ENCODE measurements around the gene GOLGA3.
"Not testable (repeated sequence)": the region's sequence is repeated elsewhere in the genome, so short reads cannot be mapped to it uniquely, and the experiment has no call there.

GOLGA3 gene

DNA sequence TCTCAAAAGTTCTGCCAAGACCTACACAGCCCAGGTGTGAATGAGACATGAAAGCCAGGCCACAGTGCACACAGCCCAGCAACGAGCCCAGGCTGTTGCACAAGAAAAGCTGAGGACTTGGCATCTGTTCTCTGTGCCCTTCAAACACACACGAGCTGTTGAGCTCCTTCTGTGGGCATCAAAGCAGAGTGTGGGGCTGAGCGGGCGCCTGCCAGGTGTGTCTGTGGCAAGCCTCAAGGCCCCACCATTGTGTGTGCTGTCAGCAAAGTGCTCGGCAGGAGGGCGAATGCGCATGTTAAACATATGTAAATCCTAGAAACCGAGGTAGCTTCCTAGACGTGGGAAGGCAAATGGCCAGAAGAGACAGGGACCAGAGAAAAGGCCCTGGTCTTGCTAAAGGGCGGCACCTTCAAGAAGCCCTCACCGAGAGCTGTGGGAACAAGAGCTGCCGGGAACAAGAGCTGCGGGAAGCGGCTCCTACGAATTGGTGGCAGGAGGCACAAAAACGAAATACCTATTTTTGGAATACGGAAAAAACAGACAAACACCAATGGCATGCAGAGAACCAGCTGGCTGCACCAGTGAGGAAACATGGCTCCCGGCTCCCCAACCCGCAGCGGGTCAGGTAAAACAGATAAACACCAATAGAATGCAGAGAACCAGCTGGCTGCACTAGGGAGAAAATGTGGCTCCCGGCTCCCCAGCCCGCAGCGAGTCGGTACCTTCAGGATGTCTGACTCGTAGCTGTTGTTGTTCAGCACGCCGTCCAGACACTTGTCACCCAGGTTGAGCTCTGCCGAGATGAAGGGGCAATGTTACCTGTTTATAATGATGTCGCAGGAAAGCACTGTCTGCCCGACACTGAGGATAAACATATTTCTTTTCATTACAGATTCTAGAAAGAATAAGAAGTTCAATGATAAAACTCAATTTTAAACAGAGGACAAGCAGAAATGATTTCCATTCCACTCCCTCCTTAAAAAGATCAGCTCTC lies 19.0 kb upstream of the GOLGA3 start:
- no peak for DNase-seq (ENCODE audit: low spot score)

DNA sequence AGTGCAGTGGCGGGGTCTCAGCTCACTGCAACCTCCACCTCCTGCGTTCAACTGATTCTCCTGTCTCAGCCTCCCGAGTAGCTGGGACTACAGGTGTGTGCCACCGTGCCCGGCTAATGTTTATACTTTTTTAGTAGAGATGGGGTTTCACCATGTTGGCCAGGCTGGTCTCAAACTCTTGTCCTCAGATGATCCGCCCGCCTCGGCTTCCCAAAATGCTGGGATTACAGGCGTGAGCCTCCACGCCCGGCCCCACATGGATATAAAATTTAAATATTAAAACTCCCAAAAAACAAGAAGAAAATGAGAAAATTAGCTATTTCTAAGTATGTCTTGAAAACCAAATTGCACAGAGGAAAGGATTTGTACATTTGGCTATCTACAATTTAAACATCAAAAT lies 16.0 kb upstream of the GOLGA3 start:
- not testable (repeated sequence) for DNase-seq (ENCODE audit: low spot score)

DNA sequence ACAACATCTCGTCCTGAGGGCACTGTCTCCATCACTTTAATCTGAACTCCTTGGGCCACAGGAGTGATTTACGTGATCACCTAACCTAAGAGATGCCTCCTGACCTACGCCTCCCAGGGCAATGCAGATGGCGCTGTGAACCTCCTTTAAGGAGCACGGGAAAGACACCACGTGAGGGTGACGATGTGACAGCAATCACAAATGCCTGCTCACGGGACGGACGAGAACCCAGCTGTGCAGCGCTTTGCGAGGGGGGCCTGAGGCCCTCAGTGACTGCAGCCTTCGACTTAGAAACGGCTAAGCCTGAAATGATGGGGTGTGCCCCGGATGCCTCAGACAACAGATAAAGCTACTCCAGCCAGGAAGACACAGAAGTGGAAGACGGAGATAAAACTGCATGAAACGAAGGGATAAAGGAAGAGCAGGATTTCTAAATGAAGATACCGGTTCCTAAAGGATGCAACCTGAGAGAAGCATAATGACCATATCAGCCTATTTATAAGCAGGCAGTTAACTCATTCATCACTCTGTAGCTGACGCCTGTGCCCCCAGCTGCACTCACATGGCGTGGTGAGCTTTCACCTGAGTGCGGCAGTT lies 13.9 kb upstream of the GOLGA3 start:
- no peak for DNase-seq (ENCODE audit: low spot score)

DNA sequence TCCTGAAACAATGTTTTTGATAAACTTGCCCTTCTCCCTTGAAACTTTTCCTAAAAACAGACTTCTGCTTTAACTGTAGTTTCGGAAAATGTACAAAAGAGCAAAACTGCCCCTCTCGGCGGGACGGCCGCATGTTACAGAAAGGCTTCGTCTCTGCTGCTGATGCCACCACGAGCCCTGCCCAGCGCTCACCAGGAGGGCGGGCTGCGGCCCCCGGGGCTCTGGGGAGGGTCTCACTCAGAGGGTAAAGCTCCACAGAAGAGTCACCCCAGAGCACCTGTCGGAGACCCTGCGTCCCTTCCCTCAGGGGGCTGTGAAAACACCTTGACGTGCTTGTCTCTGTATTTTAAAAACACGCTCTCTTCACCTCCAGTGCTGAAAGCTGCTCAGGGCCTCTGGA lies 12.5 kb upstream of the GOLGA3 start:
- no peak for DNase-seq (ENCODE audit: low spot score)

DNA sequence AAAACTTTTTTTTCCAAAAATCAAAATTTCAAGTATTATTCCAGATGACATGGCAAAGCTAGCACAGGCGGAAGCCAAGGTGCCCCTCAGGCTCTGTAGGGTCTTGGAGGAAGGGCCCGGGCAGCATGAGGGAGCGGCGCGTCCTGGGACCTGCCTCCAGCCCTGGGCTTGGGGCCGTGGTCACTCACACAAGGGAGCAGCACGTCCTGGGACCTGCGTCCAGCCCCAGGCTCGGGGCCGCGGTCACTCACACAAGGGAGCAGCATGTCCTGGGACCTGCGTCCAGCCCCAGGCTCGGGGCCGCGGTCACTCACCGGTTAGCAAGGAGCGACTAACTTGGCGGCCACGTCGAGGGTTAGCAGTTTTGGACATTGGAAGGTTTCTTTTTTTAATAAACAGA lies 11.9 kb upstream of the GOLGA3 start:
- DNase-seq (ENCODE audit: low spot score): no peak

DNA sequence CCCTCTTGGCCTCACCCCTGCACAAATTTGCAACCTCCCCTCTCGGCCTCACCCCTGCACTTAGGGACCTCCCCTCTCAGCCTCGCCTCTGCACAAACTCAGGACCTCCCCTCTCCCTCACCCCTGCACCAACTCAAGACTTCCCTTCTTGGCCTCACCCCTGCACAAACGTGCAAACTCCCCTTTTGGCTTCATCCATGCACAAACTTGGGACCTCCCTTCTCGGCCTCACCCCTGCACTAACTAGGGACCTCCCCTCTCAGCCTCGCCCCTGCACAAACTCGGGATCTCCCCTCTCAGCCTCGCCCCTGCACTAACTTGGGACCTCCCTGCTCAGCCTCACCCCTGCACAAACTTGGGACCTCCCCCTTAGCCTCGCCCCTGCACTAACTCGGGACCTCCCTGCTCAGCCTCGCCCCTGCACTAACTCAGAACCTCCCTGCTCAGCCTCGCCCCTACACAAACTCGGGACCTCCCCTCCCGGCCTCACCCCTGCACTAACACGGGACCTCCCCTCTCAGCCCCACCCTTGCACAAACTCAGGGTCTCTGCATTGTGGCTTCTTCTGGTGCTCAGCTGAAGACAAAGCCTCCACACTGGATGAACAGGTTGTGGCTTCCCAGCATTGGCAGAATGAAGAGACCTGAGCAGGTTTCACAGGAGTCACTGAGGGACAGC lies 11.0 kb upstream of the GOLGA3 start:
- DNase-seq (ENCODE audit: low spot score): no peak

DNA sequence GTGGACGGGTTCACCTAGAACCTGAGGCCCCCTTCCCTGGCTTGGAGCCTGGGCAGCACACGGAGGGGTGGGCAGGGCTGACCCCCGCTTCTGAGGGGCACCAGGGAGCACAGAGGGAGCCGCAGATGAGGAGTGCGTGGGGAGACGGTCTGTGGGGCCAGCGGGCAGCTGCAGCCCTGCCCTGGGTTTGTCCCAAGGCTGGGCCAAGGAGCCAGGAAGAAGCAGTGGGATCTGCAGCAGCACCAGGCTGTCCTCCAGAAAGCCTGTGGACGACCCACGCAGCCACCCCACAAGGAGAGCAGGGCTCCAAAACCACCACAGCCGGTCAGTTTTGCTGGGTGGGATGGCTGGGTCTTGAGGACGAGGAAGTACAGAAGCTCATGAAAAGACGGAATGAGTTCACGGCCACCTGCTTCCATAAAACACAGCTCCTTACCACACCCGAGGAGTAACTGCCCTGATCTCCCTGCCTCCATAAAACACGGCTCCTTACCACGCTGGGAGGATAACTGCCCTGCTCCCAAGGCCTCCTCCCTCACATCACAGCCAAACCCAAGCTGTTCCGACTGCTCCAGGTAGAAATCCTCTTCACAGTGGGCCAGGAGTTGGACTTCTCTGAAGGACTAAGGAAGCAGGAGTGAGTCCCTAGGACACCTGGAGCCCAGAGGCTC lies 9.9 kb upstream of the GOLGA3 start:
- no peak for DNase-seq (ENCODE audit: low spot score)

DNA sequence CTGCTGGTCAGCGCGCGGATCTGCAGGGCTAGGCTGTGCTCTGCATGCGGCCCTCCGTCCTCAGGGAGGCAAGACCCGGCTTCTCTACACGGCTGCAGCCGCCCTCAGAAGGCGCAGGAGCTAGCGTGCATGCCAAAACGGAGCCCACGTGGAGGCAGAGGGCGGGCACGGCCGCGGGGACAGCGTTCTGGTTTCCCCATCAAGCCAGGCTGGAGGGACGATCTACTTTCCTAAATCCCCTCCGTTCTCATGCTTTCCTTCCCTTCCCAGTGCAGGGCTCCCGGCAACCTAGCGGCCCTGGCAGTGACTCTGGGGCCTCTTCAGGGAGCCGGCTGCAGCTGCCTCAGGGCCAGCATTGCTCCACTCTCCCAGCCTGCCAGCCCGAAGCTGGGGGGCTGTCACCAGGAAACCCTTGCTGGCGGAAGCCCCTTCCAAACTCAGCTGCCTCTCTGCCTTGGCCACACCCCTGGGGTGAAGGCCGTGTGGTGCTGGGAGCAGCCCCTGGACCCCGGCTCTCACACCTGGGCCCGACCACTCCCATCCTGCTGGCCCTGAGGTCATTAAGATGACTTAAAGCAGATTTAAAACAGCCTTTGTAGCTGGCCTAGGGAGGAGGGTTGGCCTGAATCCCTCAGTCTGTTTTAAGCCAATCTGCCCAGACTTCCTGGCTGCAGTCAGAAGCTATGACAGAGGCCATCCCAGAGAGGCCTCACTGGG lies 9.2 kb upstream of the GOLGA3 start:
- no peak for DNase-seq (ENCODE audit: low spot score)

DNA sequence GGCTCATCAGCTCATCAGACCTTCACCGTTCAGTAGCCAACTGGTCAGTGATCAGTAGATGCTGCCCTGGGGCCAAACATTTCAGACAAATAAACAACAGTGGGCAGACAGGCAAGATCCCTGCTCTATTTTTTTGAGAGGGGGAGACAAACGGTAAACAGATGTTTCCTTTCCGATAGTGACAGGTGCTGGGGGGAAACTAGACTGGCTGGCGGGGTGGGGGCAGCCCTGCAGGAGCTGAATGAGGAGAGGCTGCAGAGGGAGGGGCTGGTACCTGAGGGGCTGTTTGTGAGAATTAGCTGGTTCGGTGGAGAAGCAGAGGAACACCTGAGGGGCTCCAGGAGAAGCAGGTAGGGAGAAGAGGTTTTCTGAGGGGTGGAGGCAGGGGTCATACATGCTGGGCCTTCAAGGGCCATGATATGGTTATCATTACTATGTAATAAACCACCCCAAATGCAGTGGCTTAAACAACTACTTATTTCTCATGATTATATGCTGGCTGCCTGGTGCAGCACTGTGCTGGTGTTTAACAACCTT lies 8.2 kb upstream of the GOLGA3 start:
- no peak for DNase-seq (ENCODE audit: low spot score)

DNA sequence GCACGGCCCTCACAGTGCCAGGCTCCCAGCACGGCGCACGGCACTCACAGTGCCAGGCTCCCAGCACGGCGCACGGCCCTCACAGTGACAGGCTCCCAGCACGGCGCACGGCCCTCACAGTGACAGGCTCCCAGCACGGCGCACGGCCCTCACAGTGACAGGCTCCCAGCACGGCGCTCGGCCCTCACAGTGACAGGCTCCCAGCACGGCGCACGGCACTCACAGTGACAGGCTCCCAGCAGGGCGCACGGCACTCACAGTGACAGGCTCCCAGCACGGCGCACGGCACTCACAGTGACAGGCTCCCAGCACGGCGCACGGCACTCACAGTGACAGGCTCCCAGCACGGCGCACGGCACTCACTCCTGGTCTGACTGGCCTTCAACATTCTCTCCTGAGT lies 7.6 kb upstream of the GOLGA3 start:
- DNase-seq (ENCODE audit: low spot score): not testable (repeated sequence)

DNA sequence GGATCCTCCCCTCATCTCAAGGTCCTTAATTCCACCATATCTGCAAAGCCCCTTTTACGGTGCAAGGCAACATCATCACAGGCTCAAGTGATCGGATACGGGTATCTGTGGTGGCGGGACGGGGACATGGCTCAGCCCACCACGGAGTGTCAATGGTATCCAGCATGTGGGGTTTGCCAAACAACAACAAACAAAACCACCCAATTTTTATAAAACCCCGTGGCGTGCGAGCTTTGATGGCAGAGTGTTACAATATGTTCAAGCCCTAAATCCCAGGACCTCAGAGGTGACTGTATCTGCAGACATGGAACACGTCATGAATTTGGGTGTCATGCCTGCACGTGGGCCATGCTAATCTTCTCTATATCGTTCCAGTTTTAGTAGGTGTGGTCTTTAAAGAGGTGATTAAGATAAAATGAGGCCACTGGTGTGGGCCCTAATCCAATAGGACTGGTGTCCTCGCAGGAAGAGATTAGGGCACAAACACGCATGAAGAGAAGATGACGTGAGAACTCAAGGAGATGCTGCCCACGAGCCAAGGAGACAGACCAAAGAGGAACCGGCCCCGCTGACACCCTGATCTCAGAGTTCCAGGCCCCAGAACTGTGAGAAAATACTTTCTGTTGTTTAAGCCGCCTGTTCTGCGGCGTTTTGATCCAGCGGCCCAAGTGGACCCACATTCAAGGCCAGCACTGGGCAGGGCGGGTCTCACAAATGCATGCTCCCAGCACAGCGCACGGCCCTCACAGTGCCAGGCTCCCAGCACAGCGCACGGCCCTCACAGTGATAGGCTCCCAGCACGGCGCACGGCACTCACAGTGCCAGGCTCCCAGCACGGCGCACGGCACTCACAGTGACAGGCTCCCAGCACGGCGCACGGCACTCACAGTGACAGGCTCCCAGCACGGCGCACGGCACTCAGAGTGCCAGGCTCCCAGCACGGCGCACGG lies 6.7 kb upstream of the GOLGA3 start:
- no peak for DNase-seq (ENCODE audit: low spot score)

DNA sequence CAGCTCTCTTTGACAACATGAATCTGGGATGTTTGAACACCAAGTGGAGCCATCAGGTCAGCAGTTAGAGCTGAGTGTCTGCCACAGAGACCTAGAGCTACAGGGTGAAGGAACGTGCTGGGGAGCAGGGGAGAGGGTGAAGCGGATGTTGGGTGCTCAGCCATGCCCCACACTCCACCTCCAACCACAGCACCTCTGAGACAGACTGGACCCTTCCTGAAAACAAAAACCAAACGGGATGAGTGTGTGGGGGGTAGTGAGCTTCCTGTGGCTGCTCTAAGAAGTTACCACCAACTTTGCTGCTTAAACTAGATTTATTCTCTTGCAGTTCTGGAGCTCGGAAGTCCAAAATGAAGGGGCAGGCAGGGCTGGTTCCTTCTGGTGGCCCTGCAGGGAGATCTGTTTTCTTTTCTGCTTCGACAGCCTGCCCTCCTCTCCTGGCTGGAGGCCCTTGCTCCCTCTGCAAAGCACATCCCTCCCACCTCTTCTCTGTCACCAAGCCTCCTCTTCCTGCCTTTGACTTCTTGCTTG lies 5.6 kb upstream of the GOLGA3 start:
- DNase-seq (ENCODE audit: low spot score): no peak

DNA sequence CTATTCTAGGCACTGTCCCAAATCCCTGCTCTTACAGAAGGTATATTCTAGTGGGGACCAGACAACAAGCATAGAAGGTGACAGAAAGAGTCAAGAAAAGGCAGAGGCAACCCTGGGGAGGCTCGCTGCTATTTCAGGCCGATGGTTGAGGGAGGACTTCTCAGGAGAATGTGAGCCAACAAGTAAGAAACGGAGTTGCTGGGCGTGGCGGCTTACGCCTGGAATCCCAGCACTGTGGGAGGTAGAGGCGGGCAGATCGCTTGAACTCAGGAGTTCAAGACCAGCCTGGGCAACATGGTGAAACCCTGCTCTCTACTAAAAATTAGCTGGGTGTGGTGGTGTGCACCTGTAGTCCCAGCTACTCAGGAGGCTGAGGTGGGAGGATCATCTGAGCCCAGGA lies 4.7 kb upstream of the GOLGA3 start:
- DNase-seq (ENCODE audit: low spot score): no peak

DNA sequence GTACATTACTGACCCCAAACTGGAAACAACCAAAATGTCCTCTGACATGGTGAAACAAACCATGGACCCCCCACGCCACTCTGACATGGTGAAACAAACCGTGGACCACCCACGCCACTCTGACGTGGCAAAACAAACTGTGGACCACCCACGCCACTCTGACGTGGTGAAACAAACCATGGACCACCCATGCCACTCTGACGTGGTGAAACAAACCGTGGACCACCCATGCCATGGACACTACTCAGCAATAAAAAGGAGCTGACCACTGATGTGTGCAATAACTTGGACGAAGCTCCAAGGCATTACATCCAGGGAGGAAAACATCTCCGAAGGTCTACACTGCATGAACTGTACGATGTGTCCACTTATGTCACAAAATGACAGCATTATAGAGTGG lies 3.1 kb upstream of the GOLGA3 start:
- DNase-seq (ENCODE audit: low spot score): no peak

DNA sequence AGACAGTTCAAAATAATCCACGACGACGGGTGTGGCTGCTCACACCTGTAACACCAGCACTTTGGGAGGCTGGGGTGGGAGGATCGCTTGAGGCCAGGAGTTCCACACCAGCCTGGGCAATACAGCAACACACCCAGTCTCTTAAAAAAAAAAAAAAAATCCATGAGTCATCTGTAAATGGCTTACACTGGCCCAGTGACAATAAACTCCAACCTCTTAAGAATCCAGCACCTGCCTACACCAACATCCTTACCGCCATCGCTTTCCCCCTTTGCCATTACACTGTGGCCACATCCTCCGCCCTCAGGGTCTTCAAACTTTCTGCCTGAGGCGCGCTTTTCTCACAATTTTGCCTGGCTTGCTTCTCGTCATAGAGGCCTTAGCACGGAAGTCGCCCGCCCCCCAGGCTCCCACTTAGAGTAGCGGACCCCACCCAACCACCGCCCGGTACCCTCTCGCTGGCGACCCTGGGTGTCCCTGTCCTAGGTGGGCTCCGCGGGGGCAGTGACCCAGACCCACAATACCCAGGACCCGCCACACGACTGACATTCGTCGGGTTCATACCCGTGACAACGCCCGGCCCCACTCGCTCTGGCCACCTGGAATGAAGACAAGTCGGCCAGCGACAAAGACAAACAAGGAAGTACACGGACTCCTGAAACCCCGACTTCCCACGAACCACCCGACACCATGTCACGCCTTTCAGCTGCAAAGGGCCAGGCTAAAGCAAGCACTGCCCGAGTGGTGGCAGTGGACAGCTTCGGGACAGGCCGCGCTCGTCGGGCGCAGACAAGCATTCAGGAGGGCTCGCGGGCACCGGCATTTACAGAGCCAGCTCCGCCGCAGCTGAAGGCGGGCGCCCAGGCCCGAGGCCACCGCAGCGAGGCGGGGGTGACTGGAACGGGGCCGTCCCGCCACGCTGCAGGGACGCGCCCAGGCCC lies 636 bp downstream of the GOLGA3 start:
- peak; percentile 16 for DNase-seq (ENCODE audit: low spot score)

DNA sequence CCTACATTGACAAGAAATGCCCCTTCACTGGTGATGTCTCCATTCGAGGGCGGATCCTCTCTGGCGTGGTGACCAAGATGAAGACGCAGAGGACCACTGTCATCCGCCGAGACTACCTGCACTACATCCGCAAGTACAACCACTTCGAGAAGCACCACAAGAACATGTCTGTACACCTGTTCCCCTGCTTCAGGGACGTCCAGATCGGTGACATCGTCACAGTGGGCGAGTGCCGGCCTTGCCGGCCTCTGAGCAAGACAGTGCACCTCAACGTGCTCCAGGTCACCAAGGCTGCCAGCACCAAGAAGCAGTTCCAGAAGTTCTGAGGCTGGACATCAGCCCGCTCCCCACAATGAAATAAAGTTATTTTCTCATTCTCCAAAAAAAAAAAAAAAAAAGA lies 2.8 kb downstream of the GOLGA3 start:
- DNase-seq (ENCODE audit: low spot score): no peak

DNA sequence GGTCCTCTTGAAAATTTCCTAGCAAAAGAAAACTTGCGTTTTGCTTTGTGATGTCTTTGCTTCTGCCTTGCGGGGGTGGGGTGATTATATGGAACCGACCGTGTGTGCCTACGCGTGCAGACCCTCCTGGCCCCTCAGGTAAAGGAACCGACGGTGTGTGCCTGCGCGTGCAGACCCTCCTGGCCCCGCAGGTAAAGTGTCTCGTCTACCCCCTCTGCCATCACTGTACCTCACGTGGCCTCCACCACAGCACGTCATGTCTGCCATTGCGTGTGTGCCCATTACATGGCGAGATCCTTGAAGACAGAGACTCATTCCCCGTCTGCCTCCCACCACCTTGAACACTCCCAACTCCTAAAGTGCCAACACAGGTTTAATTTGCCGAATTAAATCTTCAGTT lies 3.6 kb downstream of the GOLGA3 start:
- DNase-seq (ENCODE audit: low spot score): no peak

DNA sequence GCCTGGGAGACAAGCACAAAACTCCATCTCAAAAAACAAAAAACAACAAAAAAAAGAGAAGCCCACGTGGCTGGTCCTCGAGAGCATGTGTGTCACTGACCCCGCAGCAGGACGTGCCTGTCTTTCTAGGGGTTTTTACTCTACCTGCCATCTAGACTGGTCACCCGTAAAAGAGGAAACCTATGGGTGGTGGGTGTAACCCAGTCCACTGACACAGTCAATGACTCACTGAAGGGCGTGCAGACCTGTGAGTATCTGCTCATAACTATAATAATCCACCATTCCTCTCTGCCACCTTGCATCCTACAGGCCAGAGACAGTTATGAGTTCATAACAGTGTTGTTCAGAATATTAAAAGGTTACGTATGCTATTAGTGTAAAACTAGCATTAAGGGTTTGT lies 4.6 kb downstream of the GOLGA3 start:
- no peak for DNase-seq (ENCODE audit: low spot score)

DNA sequence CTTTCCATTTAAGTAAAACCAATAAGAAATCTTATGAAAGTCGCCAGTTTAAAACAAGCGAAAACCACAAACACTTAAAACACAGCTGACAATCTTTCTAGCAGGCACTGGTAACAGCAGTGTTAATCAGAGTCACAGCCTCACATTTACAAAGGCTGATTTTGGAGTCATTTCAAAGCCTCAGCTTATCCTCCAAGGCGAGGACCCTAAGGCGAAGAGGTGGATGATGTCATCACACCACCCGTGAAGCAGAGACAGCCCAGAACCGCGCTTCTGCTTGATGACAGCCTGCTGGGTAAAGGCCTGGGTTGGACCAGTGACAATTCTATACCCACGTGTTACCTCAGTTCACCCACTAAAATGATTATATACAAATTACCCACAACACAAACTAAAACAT lies 10.1 kb downstream of the GOLGA3 start:
- no peak for DNase-seq (ENCODE audit: low spot score)

Data from pons (tissue), 1 donor.